ENCODE measurements around the gene ODAPH. TPM values are rescaled to one million over a fixed set of nuclear protein-coding genes. Genes with fewer than 3 reads are reported as not detected.

ODAPH gene
- total and polyA plus RNA-seq, 2 donors (not counting 1 experiment from before 2014, with no cell fraction given) = 0.09 to 0.81 TPM

- no peaks in the 10 kb centered on the region for H3K79me2 ChIP-seq (ENCODE audit: control insufficient read depth, insufficient read depth, low read length)
Measured at GRCh38 chr4:75544870-75545269, 11.0 kb upstream of the ODAPH start.

DNA sequence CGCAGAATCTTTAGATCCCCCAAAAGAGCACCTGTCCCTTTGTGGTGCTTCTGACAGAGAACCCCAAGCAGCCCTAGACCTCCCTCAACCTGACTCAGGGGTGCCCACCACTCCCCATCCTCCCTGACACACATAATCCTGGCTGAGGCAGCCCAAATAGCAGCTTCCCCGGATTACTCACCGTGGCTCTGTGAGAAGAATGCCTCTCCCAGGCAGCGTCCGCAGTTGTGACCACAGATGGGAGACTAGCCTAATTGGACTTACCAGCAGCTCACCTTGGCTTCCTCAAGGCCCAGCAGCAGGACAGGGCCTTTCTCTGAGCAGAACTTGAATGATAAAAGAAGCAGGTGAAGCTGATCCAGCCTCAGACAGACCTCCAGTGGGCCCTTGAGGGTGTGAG lies 10.3 kb upstream of the ODAPH start:
- no peak overlapping the region for H2AFZ ChIP-seq (ENCODE audit: insufficient read depth, low read depth, low read length, poor library complexity, severe bottlenecking)
- no peak overlapping the region for H3K4me3 ChIP-seq (ENCODE audit: control extremely low read depth in 1 of 5, extremely low read depth in 1 of 5, insufficient read depth in 1 of 5, low read depth in 2 of 5, low read length in 4 of 5)
- Mint-ChIP-seq H3K9me3 (ENCODE audit: insufficient read depth) (no peaks in the 10 kb centered on the region), H3K4me1 (no peaks in the 10 kb centered on the region), H3K27me3 (no peaks in the 10 kb centered on the region), H3K4me3 (no peak overlapping the region), H3K27ac (no peak overlapping the region)
- H3K27ac ChIP-seq (ENCODE audit: low read length in 2 of 2) = no peak overlapping the region
- no peaks in the 10 kb centered on the region for H3K9me3 ChIP-seq (ENCODE audit: control extremely low read depth in 1 of 3, control insufficient read depth in 2 of 3, insufficient read depth in 1 of 3, low read length in 2 of 3)
- TF ChIP-seq, protein P1, sequence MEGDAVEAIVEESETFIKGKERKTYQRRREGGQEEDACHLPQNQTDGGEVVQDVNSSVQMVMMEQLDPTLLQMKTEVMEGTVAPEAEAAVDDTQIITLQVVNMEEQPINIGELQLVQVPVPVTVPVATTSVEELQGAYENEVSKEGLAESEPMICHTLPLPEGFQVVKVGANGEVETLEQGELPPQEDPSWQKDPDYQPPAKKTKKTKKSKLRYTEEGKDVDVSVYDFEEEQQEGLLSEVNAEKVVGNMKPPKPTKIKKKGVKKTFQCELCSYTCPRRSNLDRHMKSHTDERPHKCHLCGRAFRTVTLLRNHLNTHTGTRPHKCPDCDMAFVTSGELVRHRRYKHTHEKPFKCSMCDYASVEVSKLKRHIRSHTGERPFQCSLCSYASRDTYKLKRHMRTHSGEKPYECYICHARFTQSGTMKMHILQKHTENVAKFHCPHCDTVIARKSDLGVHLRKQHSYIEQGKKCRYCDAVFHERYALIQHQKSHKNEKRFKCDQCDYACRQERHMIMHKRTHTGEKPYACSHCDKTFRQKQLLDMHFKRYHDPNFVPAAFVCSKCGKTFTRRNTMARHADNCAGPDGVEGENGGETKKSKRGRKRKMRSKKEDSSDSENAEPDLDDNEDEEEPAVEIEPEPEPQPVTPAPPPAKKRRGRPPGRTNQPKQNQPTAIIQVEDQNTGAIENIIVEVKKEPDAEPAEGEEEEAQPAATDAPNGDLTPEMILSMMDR (IDR thresholded peaks at IDR 0.05) = no peak
- TF ChIP-seq EZH2 (IDR thresholded peaks at IDR 0.05; ENCODE audit: borderline replicate concordance, insufficient read depth, low read depth, low read length, poor library complexity, severe bottlenecking) = no peak
- intact Hi-C loops (cut with micrococcal nuclease) = no loop called here
- H3K4me1 ChIP-seq (ENCODE audit: control insufficient read depth in 2 of 2, insufficient read depth in 2 of 2, low read length in 2 of 2) = no peaks in the 10 kb centered on the region
- H3K9ac ChIP-seq (ENCODE audit: low read length) = no peak overlapping the region
- CTCF ChIA-PET = no interaction called here
- ATAC-seq (ENCODE audit: low read depth) (no peak), DNase-seq (no peak)
- H3K27me3 ChIP-seq (replicated peaks in 1 of 4; ENCODE audit: control extremely low read depth in 1 of 4, control insufficient read depth in 3 of 4, insufficient read depth in 4 of 4, low read length in 3 of 4) = no peaks in the 10 kb centered on the region
- WGBS (ENCODE audit: insufficient coverage) = 94% methylated on average over 5 of the region's 5 CpGs
- H3K36me3 ChIP-seq (replicated peaks in 1 of 2; ENCODE audit: control extremely low read depth in 1 of 2, control insufficient read depth in 1 of 2, extremely low read depth in 1 of 2, insufficient read depth in 2 of 2, low read length in 1 of 2) = peaks cover 0 to 2% of the 10 kb centered on the region in 2 experiments
- H4K20me1 ChIP-seq (ENCODE audit: control insufficient read depth, insufficient read depth, low read length, poor library complexity, severe bottlenecking) = no peaks in the 10 kb centered on the region
- H3K79me2 ChIP-seq (ENCODE audit: control insufficient read depth, insufficient read depth, low read length) = no peaks in the 10 kb centered on the region
- no peak overlapping the region for H3K4me2 ChIP-seq (replicated peaks; ENCODE audit: low read depth, low read length, poor library complexity, severe bottlenecking)
- POLR2A ChIA-PET = no interaction called here

More at GRCh38 chr4:75544870-75545269, 11.0 kb upstream of the ODAPH start:
- H3K27me3 ChIP-seq (replicated peaks in 1 of 4; ENCODE audit: control extremely low read depth in 1 of 4, control insufficient read depth in 3 of 4, insufficient read depth in 4 of 4, low read length in 3 of 4) = no peaks in the 10 kb centered on the region
- H3K4me2 ChIP-seq (replicated peaks; ENCODE audit: low read depth, low read length, poor library complexity, severe bottlenecking) = no peak overlapping the region
- no peak overlapping the region for H3K4me3 ChIP-seq (ENCODE audit: control extremely low read depth in 1 of 5, extremely low read depth in 1 of 5, insufficient read depth in 1 of 5, low read depth in 2 of 5, low read length in 4 of 5)
- H3K4me1 Mint-ChIP-seq = no peaks in the 10 kb centered on the region
- no peaks in the 10 kb centered on the region for H3K27me3 Mint-ChIP-seq
- WGBS (ENCODE audit: insufficient coverage) = 100% methylated on average over 2 of the region's 3 CpGs
- ATAC-seq (ENCODE audit: low read depth) (no peak), DNase-seq (no peak)
- H2AFZ ChIP-seq (ENCODE audit: insufficient read depth, low read depth, low read length, poor library complexity, severe bottlenecking) = no peak overlapping the region
- H3K27ac ChIP-seq (ENCODE audit: low read length in 2 of 2) = no peak overlapping the region
- ChIA-PET POLR2A (no interaction called here), CTCF (no interaction called here)
- no peaks in the 10 kb centered on the region for H3K9me3 ChIP-seq (ENCODE audit: control extremely low read depth in 1 of 3, control insufficient read depth in 2 of 3, insufficient read depth in 1 of 3, low read length in 2 of 3)
- peaks cover 0 to 2% of the 10 kb centered on the region in 2 experiments for H3K36me3 ChIP-seq (replicated peaks in 1 of 2; ENCODE audit: control extremely low read depth in 1 of 2, control insufficient read depth in 1 of 2, extremely low read depth in 1 of 2, insufficient read depth in 2 of 2, low read length in 1 of 2)
- H3K9ac ChIP-seq (ENCODE audit: low read length) = no peak overlapping the region
- no peaks in the 10 kb centered on the region for H4K20me1 ChIP-seq (ENCODE audit: control insufficient read depth, insufficient read depth, low read length, poor library complexity, severe bottlenecking)
- no peaks in the 10 kb centered on the region for H3K9me3 Mint-ChIP-seq (ENCODE audit: insufficient read depth)
- H3K27ac Mint-ChIP-seq = no peak overlapping the region
- H3K4me3 Mint-ChIP-seq = no peak overlapping the region
- intact Hi-C loops (cut with micrococcal nuclease) = no loop called here
- TF ChIP-seq EZH2 (IDR thresholded peaks at IDR 0.05; ENCODE audit: borderline replicate concordance, insufficient read depth, low read depth, low read length, poor library complexity, severe bottlenecking) = no peak
- TF ChIP-seq, protein P1 (IDR thresholded peaks at IDR 0.05) = no peak
- no peaks in the 10 kb centered on the region for H3K4me1 ChIP-seq (ENCODE audit: control insufficient read depth in 2 of 2, insufficient read depth in 2 of 2, low read length in 2 of 2)
